ENCODE measurements around the gene MRNIP.

Gene MRNIP

GRCh38 chr5:179788193-179788854 lies 70.3 kb downstream of the MRNIP start:
- DNase-seq, result no peak
